HL-60 (cell line): ENCODE measurements around the gene TBC1D5.

Experiments used
- DNase-seq, 2 experiments: peaks; one replicate each; pipeline ENCODE4 v3.0.0-alpha.2; 2010 to 2020; ENCODE audit warnings: low read depth in 1 of 2, low spot score in 1 of 2
- H3K27ac ChIP-seq: fragments of 250-450 bp; sonication (Bioruptor Pico); replicated peaks from 2 replicates; pipeline ENCODE4 v1.5.1; 2020; ENCODE audit warnings: mild to moderate bottlenecking, moderate library complexity
- H3K27me3 ChIP-seq: fragments of 250-450 bp; sonication (Bioruptor Pico); 2 replicates; pipeline ENCODE4 v1.5.1; 2021; ENCODE audit warnings: mild to moderate bottlenecking, moderate library complexity; ENCODE audit not compliant: insufficient read depth, poor library complexity, severe bottlenecking
- H3K4me3 ChIP-seq: replicated peaks from 2 replicates; pipeline ENCODE4 v1.5.1; 2011; ENCODE audit warnings: mild to moderate bottlenecking, control low read depth, low read length; ENCODE audit not compliant: insufficient read depth
- GABPA ChIP-seq: IDR thresholded peaks from 2 replicates; pipeline ENCODE4 v1.6.1; 2012; ENCODE audit warnings: low read depth
- POLR2AphosphoS5 ChIP-seq: IDR thresholded peaks from 2 replicates; pipeline ENCODE4 v1.6.1; 2012; ENCODE audit warnings: low read depth
- SPI1 ChIP-seq: IDR thresholded peaks from 2 replicates; pipeline ENCODE4 v1.6.1; 2012; ENCODE audit warnings: low read depth, mild to moderate bottlenecking, borderline replicate concordance
- TF ChIP-seq, protein P1 (sequence below): IDR thresholded peaks from 2 replicates; pipeline ENCODE4 v1.6.1; 2012; ENCODE audit warnings: low read depth; ENCODE audit not compliant: insufficient replicate concordance
- TF ChIP-seq, protein P2 (sequence below): IDR thresholded peaks from one replicate; pipeline ENCODE4 v1.5.1; 2011; ENCODE audit warnings: low read length, control low read depth, inconsistent platforms; ENCODE audit not compliant: insufficient read depth

The TBC1D5 gene

GRCh38 chr3:17360991-17361390 lies 381.4 kb downstream of the TBC1D5 start:
- H3K27me3 ChIP-seq: no peaks in the 10 kb centered on the region
- H3K4me3 ChIP-seq: no peak overlapping the region
- H3K27ac ChIP-seq: no peak overlapping the region
- TF ChIP-seq GABPA (no peak), SPI1 (no peak), POLR2AphosphoS5 (no peak)
- TF ChIP-seq, protein P1, sequence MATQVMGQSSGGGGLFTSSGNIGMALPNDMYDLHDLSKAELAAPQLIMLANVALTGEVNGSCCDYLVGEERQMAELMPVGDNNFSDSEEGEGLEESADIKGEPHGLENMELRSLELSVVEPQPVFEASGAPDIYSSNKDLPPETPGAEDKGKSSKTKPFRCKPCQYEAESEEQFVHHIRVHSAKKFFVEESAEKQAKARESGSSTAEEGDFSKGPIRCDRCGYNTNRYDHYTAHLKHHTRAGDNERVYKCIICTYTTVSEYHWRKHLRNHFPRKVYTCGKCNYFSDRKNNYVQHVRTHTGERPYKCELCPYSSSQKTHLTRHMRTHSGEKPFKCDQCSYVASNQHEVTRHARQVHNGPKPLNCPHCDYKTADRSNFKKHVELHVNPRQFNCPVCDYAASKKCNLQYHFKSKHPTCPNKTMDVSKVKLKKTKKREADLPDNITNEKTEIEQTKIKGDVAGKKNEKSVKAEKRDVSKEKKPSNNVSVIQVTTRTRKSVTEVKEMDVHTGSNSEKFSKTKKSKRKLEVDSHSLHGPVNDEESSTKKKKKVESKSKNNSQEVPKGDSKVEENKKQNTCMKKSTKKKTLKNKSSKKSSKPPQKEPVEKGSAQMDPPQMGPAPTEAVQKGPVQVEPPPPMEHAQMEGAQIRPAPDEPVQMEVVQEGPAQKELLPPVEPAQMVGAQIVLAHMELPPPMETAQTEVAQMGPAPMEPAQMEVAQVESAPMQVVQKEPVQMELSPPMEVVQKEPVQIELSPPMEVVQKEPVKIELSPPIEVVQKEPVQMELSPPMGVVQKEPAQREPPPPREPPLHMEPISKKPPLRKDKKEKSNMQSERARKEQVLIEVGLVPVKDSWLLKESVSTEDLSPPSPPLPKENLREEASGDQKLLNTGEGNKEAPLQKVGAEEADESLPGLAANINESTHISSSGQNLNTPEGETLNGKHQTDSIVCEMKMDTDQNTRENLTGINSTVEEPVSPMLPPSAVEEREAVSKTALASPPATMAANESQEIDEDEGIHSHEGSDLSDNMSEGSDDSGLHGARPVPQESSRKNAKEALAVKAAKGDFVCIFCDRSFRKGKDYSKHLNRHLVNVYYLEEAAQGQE: no peak
- TF ChIP-seq, protein P2, sequence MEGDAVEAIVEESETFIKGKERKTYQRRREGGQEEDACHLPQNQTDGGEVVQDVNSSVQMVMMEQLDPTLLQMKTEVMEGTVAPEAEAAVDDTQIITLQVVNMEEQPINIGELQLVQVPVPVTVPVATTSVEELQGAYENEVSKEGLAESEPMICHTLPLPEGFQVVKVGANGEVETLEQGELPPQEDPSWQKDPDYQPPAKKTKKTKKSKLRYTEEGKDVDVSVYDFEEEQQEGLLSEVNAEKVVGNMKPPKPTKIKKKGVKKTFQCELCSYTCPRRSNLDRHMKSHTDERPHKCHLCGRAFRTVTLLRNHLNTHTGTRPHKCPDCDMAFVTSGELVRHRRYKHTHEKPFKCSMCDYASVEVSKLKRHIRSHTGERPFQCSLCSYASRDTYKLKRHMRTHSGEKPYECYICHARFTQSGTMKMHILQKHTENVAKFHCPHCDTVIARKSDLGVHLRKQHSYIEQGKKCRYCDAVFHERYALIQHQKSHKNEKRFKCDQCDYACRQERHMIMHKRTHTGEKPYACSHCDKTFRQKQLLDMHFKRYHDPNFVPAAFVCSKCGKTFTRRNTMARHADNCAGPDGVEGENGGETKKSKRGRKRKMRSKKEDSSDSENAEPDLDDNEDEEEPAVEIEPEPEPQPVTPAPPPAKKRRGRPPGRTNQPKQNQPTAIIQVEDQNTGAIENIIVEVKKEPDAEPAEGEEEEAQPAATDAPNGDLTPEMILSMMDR: no peak
- no peak for DNase-seq

DNA sequence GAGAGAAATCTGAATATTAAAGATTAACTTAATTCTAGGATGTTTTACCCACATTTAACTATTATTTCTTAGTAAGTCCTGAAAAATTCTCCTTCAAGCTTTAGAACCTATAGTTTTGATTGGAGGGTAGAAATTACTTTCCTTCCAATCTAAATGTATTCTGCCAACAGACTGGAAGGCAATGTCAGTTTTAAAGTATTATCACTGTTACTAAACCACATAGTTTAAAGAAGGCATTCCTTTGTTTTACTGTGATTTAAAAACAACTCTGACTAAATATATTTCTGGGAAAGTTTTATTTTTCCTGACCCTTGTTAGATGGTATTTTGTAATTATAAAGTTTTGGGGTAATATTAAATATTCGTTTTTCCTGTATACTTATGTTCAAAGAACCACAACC lies 382.5 kb downstream of the TBC1D5 start:
- no peak overlapping the region for H3K27ac ChIP-seq
- DNase-seq: no peak
- TF ChIP-seq, protein P2: no peak
- TF ChIP-seq GABPA: no peak
- TF ChIP-seq SPI1: no peak
- TF ChIP-seq POLR2AphosphoS5: no peak
- TF ChIP-seq, protein P1: no peak
- H3K4me3 ChIP-seq: no peak overlapping the region
- no peaks in the 10 kb centered on the region for H3K27me3 ChIP-seq

DNA sequence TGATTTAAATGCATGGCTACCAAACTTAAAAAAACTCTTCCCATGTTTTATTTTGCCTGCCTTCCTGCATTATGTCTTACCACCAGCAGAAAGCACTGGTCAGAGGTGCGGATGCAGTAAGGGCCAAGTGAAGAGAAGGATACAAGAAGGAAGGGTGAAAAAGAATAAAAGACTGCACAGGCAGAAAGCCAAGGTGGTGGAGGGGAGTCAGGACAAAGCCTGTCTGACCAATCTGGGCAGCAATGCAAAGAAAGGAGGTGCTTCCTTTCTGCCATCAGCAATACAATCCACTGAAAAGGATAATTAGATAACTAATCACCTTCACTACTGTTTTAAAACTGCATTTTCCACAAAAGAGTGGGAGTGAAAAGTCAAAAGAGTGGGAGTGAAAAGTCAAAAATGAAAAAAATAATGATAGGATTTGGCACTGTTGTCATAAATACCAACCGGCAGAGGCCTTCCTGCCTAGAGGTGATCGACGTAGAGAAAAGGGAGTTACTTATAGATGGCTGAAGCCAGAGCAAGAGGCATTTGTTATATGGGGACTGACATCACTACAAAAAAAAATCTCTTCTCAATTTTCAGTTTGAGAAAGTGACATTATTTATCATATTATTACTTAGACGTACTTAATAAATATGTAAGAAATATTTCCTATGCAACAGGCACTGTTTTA lies 385.3 kb downstream of the TBC1D5 start:
- Histone ChIP-seq H3K4me3 (no peak overlapping the region), H3K27me3 (no peaks in the 10 kb centered on the region), H3K27ac (no peak overlapping the region)
- DNase-seq: no peak
- TF ChIP-seq, protein P1: no peak
- no peak for TF ChIP-seq GABPA
- TF ChIP-seq, protein P2: no peak
- TF ChIP-seq SPI1: no peak
- TF ChIP-seq POLR2AphosphoS5: no peak
